Smooth muscle cell (in vitro differentiated cells): Measurements from ENCODE around the gene ADGB. TPM values are rescaled to one million over a fixed set of nuclear protein-coding genes. Genes with fewer than 3 reads are reported as not detected.

Source experiments
- DNase-seq: peaks from one replicate; lab custom pipeline; 2025; ENCODE audit not compliant: unreplicated experiment; lab: John Stamatoyannopoulos, UW
- H2AFZ ChIP-seq: fragments of 200-600 bp; sonication (generic); 2 replicates; pipeline ENCODE4 v1.6.0; 2016; ENCODE audit warnings: antibody characterized with exemption, low read depth, mild to moderate bottlenecking
- H3F3A ChIP-seq: fragments of 200-600 bp; sonication (generic); 2 replicates; pipeline ENCODE4 v1.6.0; 2017; ENCODE audit warnings: antibody characterized with exemption, low read depth
- H3K27ac ChIP-seq: fragments of 200-600 bp; sonication (generic); 2 replicates; pipeline ENCODE4 v1.5.1; 2016; ENCODE audit warnings: low read depth, mild to moderate bottlenecking
- H3K27me3 ChIP-seq: fragments of 200-600 bp; sonication (generic); 2 replicates; pipeline ENCODE4 v1.6.1; 2016; ENCODE audit warnings: low read depth, mild to moderate bottlenecking
- H3K36me3 ChIP-seq: fragments of 200-600 bp; sonication (generic); 2 replicates; pipeline ENCODE4 v1.5.1; 2016; ENCODE audit warnings: low read depth
- H3K4me1 ChIP-seq: fragments of 200-600 bp; sonication (generic); 2 replicates; pipeline ENCODE4 v1.5.1; 2016; ENCODE audit warnings: low read depth
- H3K4me2 ChIP-seq: fragments of 200-600 bp; sonication (generic); 2 replicates; pipeline ENCODE4 v1.6.0; 2016; ENCODE audit warnings: mild to moderate bottlenecking
- H3K4me3 ChIP-seq: fragments of 200-600 bp; sonication (generic); 2 replicates; pipeline ENCODE4 v1.5.1; 2016; ENCODE audit warnings: mild to moderate bottlenecking
- H3K79me2 ChIP-seq: fragments of 200-600 bp; sonication (generic); 2 replicates; pipeline ENCODE4 v1.6.0; 2016; ENCODE audit warnings: low read depth, mild to moderate bottlenecking
- H3K9ac ChIP-seq: fragments of 200-600 bp; sonication (generic); 2 replicates; pipeline ENCODE4 v1.6.0; 2016; ENCODE audit warnings: low read depth
- H3K9me3 ChIP-seq: fragments of 200-600 bp; sonication (generic); replicated peaks from 2 replicates; pipeline ENCODE4 v1.5.1; 2016; ENCODE audit warnings: low read depth
- H4K20me1 ChIP-seq: fragments of 200-600 bp; sonication (generic); 2 replicates; pipeline ENCODE4 v1.6.0; 2016; ENCODE audit warnings: low read depth
- CTCF ChIP-seq: fragments of 200-600 bp; sonication (generic); IDR thresholded peaks from 2 replicates; pipeline ENCODE4 v1.5.1; 2017; ENCODE audit warnings: borderline replicate concordance, mild to moderate bottlenecking, antibody characterized with exemption; ENCODE audit not compliant: insufficient read depth, poor library complexity, severe bottlenecking
- WGBS: methylation state at CpG from one replicate; pipeline ENCODE4 v1.1.7; 2016; ENCODE audit warnings: low lambda C conversion rate; 5-methylcytosine and 5-hydroxymethylcytosine counted together
- polyA plus RNA-seq: library from polyadenylated mRNA; unstranded; fragments of >200 nt; fragmentation: Nextera tagmentation; extraction: Ambion mirVana; gene quantifications from 2 replicates; pipeline ENCODE4 v1.2.1, GENCODE V29; 2016
- total RNA-seq: library from RNA; depleted of rRNA; stranded (reverse); fragments of >200 nt; gene quantifications from 2 replicates; pipeline ENCODE4 v1.2.3, GENCODE V29; 2014

The ADGB gene
- total and polyA plus RNA-seq, 2 experiments from 2014 or later = 1.1 to 3.1 TPM

- Histone ChIP-seq H3K27me3 (no peaks in the 10 kb centered on the region), H3K79me2 (no peaks in the 10 kb centered on the region), H3F3A (no peaks in the 10 kb centered on the region), H4K20me1 (no peaks in the 10 kb centered on the region), H3K27ac (no peak overlapping the region), H2AFZ (no peak overlapping the region), H3K9ac (no peak overlapping the region), H3K9me3 (no peaks in the 10 kb centered on the region), H3K4me2 (no peak overlapping the region), H3K4me3 (no peak overlapping the region), H3K36me3 (no peaks in the 10 kb centered on the region), H3K4me1 (no peaks in the 10 kb centered on the region)
- 31% methylated on average over 6 of the region's 6 CpGs for WGBS
- peak; percentile 79 for TF ChIP-seq CTCF
- no peak for DNase-seq
Measured at GRCh38 chr6:146700078-146700686, 101.4 kb downstream of the ADGB start.

GRCh38 chr6:146701632-146702031, 102.9 kb downstream of the ADGB start:
- no peaks in the 10 kb centered on the region for H3F3A ChIP-seq
- H3K9ac ChIP-seq = no peak overlapping the region
- no peaks in the 10 kb centered on the region for H3K27me3 ChIP-seq
- no peaks in the 10 kb centered on the region for H3K9me3 ChIP-seq
- H3K4me2 ChIP-seq = no peak overlapping the region
- no peak for DNase-seq
- 83% methylated on average over 2 of the region's 2 CpGs for WGBS
- H3K4me3 ChIP-seq = no peak overlapping the region
- TF ChIP-seq CTCF = no peak
- no peaks in the 10 kb centered on the region for H3K79me2 ChIP-seq
- no peaks in the 10 kb centered on the region for H3K36me3 ChIP-seq
- no peaks in the 10 kb centered on the region for H3K4me1 ChIP-seq
- H2AFZ ChIP-seq = no peak overlapping the region
- no peaks in the 10 kb centered on the region for H4K20me1 ChIP-seq
- no peak overlapping the region for H3K27ac ChIP-seq

GRCh38 chr6:146709036-146709622, 110.4 kb downstream of the ADGB start:
- H3K79me2 ChIP-seq = no peaks in the 10 kb centered on the region
- H3K9me3 ChIP-seq = no peaks in the 10 kb centered on the region
- H3K4me2 ChIP-seq = no peak overlapping the region
- no peak overlapping the region for H3K4me3 ChIP-seq
- H4K20me1 ChIP-seq = no peaks in the 10 kb centered on the region
- TF ChIP-seq CTCF = no peak
- no peak overlapping the region for H2AFZ ChIP-seq
- H3K27ac ChIP-seq = no peak overlapping the region
- WGBS = 83% methylated on average over 2 of the region's 2 CpGs
- no peaks in the 10 kb centered on the region for H3K27me3 ChIP-seq
- no peaks in the 10 kb centered on the region for H3K4me1 ChIP-seq
- no peak overlapping the region for H3K9ac ChIP-seq
- DNase-seq = no peak
- H3K36me3 ChIP-seq = no peaks in the 10 kb centered on the region
- no peaks in the 10 kb centered on the region for H3F3A ChIP-seq

- Histone ChIP-seq H3K36me3 (no peaks in the 10 kb centered on the region), H3K4me2 (no peak overlapping the region), H3K9ac (no peak overlapping the region), H4K20me1 (no peaks in the 10 kb centered on the region), H2AFZ (no peak overlapping the region), H3K4me1 (no peaks in the 10 kb centered on the region), H3F3A (no peaks in the 10 kb centered on the region), H3K4me3 (no peak overlapping the region), H3K27ac (no peak overlapping the region), H3K79me2 (no peaks in the 10 kb centered on the region), H3K27me3 (no peaks in the 10 kb centered on the region), H3K9me3 (no peaks in the 10 kb centered on the region)
- WGBS = 68% methylated on average over 4 of the region's 4 CpGs
- DNase-seq = no peak
- no peak for TF ChIP-seq CTCF
Measured at GRCh38 chr6:146719387-146719786, 120.6 kb downstream of the ADGB start.
